ENCODE data around the gene TOM1L1. TPM values are rescaled to one million over a fixed set of nuclear protein-coding genes. Genes with fewer than 3 reads are reported as not detected.
A peak's percentile ranks its signal among the peaks of the same experiment; 100 is the strongest.

Gene TOM1L1, protein sequence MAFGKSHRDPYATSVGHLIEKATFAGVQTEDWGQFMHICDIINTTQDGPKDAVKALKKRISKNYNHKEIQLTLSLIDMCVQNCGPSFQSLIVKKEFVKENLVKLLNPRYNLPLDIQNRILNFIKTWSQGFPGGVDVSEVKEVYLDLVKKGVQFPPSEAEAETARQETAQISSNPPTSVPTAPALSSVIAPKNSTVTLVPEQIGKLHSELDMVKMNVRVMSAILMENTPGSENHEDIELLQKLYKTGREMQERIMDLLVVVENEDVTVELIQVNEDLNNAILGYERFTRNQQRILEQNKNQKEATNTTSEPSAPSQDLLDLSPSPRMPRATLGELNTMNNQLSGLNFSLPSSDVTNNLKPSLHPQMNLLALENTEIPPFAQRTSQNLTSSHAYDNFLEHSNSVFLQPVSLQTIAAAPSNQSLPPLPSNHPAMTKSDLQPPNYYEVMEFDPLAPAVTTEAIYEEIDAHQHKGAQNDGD
- not detected for total RNA-seq
- 0.56 TPM for total RNA-seq (2013)

DNA sequence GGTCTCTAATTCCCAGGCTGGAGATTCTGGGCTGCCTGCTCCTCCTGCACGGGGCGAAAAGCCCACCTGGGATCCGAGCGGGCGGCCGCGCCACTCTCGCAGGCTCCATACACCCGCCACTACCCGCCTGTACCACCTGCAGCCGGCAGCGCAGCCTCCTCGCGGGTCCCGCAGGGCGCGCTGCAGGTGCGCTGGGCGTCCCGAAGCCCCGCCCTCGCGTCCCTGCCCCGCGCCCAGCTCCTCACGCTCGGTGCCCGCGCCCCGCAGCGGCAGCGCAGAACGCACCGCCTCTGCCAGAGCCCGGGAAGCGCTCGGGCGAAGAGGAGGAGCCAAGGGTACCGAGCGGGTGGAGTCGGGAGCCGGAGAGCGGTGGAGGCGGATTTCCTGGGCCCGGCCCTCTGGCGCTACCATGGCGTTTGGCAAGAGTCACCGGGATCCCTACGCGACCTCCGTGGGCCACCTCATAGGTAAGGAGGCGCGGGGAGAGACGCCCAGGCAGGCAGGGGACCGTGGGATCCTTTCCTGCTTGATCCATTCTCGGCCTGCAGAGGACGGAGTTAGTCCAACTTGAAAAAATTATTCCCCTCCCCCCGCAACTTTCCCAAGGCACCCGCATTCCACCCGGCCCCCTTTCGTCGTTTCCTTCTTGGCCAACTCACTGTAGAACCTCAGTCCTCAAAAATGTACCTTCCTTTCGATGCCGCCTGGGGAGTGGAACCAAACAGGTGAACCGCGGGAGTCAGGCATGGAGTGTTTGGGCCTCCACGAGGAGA lies at the start of gene TOM1L1:
TOM1L1 (plus strand) TSS at position 396 of the 773 bp plus-strand sequence; CDS start at position 410, 14 bp downstream.
- Histone ChIP-seq H3K4me1 (ENCODE audit: control insufficient read depth, insufficient read depth, low read length) (no peaks in the 10 kb centered on the region), H3K4me3 (ENCODE audit: low read length) (no peak within 1 kb of the TSS), H3K27me3 (ENCODE audit: control insufficient read depth, insufficient read depth, low read length) (peaks cover 13% of the 10 kb centered on the region), H3K9me3 (ENCODE audit: control insufficient read depth, insufficient read depth, low read length) (no peaks in the 10 kb centered on the region), H3K27ac (ENCODE audit: low read length) (no peak within 1 kb of the TSS), H3K36me3 (ENCODE audit: control insufficient read depth, insufficient read depth, low read length) (no peaks in the 10 kb centered on the region)
- ATAC-seq = no peak
- Mint-ChIP-seq H3K36me3 (no peaks in the 10 kb centered on the region), H3K27me3 (ENCODE audit: low read depth in 2 of 2) (peaks cover 27% of the 10 kb centered on the region in 2 donors), H3K4me3 (no peak within 1 kb of the TSS), H3K9me3 (peaks cover 0 to 2% of the 10 kb centered on the region in 2 donors), H3K4me1 (no peaks in the 10 kb centered on the region), H3K27ac (no peak within 1 kb of the TSS)
- TF ChIP-seq, protein P1, sequence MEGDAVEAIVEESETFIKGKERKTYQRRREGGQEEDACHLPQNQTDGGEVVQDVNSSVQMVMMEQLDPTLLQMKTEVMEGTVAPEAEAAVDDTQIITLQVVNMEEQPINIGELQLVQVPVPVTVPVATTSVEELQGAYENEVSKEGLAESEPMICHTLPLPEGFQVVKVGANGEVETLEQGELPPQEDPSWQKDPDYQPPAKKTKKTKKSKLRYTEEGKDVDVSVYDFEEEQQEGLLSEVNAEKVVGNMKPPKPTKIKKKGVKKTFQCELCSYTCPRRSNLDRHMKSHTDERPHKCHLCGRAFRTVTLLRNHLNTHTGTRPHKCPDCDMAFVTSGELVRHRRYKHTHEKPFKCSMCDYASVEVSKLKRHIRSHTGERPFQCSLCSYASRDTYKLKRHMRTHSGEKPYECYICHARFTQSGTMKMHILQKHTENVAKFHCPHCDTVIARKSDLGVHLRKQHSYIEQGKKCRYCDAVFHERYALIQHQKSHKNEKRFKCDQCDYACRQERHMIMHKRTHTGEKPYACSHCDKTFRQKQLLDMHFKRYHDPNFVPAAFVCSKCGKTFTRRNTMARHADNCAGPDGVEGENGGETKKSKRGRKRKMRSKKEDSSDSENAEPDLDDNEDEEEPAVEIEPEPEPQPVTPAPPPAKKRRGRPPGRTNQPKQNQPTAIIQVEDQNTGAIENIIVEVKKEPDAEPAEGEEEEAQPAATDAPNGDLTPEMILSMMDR (IDR thresholded peaks at IDR 0.05) = no peak
- peak in 1 of 2 donors; percentile 25 for DNase-seq
- intact Hi-C loops (cut with micrococcal nuclease) = no loop called here
- 6% methylated on average over 67 of the region's 67 CpGs for WGBS (ENCODE audit: insufficient coverage)

DNA sequence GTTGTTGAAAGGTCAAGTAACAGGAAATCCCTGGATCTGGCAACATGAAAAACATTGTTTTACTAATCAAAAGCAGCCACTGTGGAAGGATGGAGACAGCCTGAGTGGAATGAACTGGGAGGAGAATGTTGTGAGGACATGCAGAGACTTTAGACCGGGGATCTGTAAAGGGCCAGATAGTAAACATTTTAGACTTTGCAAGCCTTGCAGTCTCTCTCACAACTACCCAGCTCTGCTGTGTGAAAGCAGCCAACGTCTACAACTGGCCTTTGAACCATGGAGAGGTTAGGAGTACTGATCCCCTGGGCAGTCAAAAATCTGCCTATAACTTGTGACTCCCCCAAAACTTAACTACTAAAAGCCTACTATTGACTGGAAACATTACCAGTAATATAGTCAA lies 41.5 kb upstream of the TOM1L1 start:
- no peak overlapping the region for H3K4me3 Mint-ChIP-seq
- peaks cover 0 to 6% of the 10 kb centered on the region in 2 donors for H3K9me3 Mint-ChIP-seq
- H3K4me1 ChIP-seq (ENCODE audit: control insufficient read depth, insufficient read depth, low read length) = no peaks in the 10 kb centered on the region
- no peak for ATAC-seq
- no peak for DNase-seq
- intact Hi-C loops (cut with micrococcal nuclease) = no loop called here
- no peaks in the 10 kb centered on the region for H3K36me3 ChIP-seq (ENCODE audit: control insufficient read depth, insufficient read depth, low read length)
- 89% methylated on average over 2 of the region's 2 CpGs for WGBS (ENCODE audit: insufficient coverage)
- no peak overlapping the region for H3K27ac ChIP-seq (ENCODE audit: low read length)
- TF ChIP-seq, protein P1 (IDR thresholded peaks at IDR 0.05) = no peak
- H3K4me1 Mint-ChIP-seq = no peaks in the 10 kb centered on the region
- no peaks in the 10 kb centered on the region for H3K36me3 Mint-ChIP-seq
- H3K9me3 ChIP-seq (ENCODE audit: control insufficient read depth, insufficient read depth, low read length) = no peaks in the 10 kb centered on the region
- no peak overlapping the region for H3K4me3 ChIP-seq (ENCODE audit: low read length)
- no peaks in the 10 kb centered on the region for H3K27me3 Mint-ChIP-seq (ENCODE audit: low read depth in 2 of 2)
- H3K27me3 ChIP-seq (ENCODE audit: control insufficient read depth, insufficient read depth, low read length) = no peaks in the 10 kb centered on the region
- no peak overlapping the region for H3K27ac Mint-ChIP-seq

DNA sequence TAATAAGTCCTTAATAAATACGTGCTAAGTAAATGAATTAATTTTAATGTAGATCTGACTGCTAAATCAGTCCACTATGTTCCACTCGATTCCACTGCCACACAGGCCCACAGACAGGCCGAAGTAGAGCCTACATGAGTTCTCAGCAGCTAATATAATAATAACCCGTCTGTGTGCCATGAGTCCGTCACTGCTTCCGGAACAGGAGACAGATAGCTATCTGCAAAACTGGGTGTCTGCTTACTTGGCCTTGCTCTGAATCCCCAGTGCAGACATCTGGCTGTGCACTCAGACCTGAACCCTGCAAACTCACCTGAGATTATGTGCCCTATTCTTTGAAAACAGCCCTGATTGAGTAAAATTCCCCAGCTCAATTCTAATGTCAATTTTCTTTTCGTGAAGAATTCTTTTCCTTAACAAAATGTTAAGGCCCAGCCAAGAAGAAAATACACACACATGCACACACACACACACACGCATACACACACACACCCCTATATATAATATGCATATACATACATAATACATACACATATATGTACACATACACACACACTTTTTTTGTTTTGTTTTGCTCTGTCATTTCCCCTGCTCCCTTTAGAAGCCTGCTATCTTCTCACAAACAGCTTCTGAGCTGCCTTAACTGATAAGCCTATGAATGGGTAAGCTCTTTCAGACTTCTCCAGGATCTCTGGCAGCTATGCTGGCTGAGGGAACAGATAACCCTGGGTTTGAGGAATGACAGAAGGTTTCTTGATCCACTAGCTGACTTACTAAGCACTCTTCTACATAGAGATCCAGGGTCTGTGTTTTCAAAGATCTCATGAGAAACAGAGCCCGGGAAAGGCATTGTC lies 39.8 kb upstream of the TOM1L1 start:
- DNase-seq (no peak), ATAC-seq (no peak)
- no peak overlapping the region for H3K27ac Mint-ChIP-seq
- Histone ChIP-seq H3K9me3 (ENCODE audit: control insufficient read depth, insufficient read depth, low read length) (no peaks in the 10 kb centered on the region), H3K27ac (ENCODE audit: low read length) (no peak overlapping the region), H3K4me1 (ENCODE audit: control insufficient read depth, insufficient read depth, low read length) (no peaks in the 10 kb centered on the region), H3K27me3 (ENCODE audit: control insufficient read depth, insufficient read depth, low read length) (no peaks in the 10 kb centered on the region), H3K36me3 (ENCODE audit: control insufficient read depth, insufficient read depth, low read length) (no peaks in the 10 kb centered on the region), H3K4me3 (ENCODE audit: low read length) (no peak overlapping the region)
- intact Hi-C loops (cut with micrococcal nuclease) = no loop called here
- WGBS (ENCODE audit: insufficient coverage) = 90% methylated on average over 8 of the region's 9 CpGs
- TF ChIP-seq, protein P1 (IDR thresholded peaks at IDR 0.05) = no peak
- H3K27me3 Mint-ChIP-seq (ENCODE audit: low read depth in 2 of 2) = no peaks in the 10 kb centered on the region
- no peak overlapping the region for H3K4me3 Mint-ChIP-seq
- peaks cover 0 to 3% of the 10 kb centered on the region in 2 donors for H3K9me3 Mint-ChIP-seq
- no peaks in the 10 kb centered on the region for H3K36me3 Mint-ChIP-seq
- H3K4me1 Mint-ChIP-seq = no peaks in the 10 kb centered on the region
